ENCODE results near the gene DTNBP1. TPM values are rescaled to one million over a fixed set of nuclear protein-coding genes. Genes with fewer than 3 reads are reported as not detected.

The DTNBP1 gene
- total and polyA plus RNA-seq, 2 of the 4 experiments (the other 2 are of a cell fraction) = 4.8 to 18.7 TPM

GRCh38 chr6:15709651-15710269 is 46.9 kb upstream of the DTNBP1 start:
- Histone ChIP-seq H3K56ac (ENCODE audit: extremely low read depth, insufficient read depth, low read length) (no peak overlapping the region), H2AFZ (replicated peaks; ENCODE audit: low read length, poor library complexity) (no peak overlapping the region), H3K4ac (ENCODE audit: low read depth, low read length) (no peak overlapping the region), H3K23ac (ENCODE audit: low read depth, low read length) (no peak overlapping the region), H3K79me1 (ENCODE audit: low read depth in 1 of 2, low read length in 2 of 2) (no peaks in the 10 kb centered on the region), H3K4me1 (ENCODE audit: control insufficient read depth, insufficient read depth, low read length) (no peaks in the 10 kb centered on the region), H3K4me3 (ENCODE audit: insufficient read depth, low read depth, low read length) (no peak overlapping the region), H2BK15ac (ENCODE audit: low read depth, low read length) (no peak overlapping the region), H3K9me1 (ENCODE audit: insufficient read depth, low read length) (no peaks in the 10 kb centered on the region), H2AK9ac (replicated peaks; ENCODE audit: low read depth, low read length, poor library complexity) (no peak overlapping the region), H3K36me3 (ENCODE audit: control insufficient read depth, insufficient read depth, low read length) (no peaks in the 10 kb centered on the region), H2BK5ac (ENCODE audit: low read depth, low read length, poor library complexity, severe bottlenecking) (no peak overlapping the region), H3K27ac (ENCODE audit: insufficient read depth, low read length) (no peak overlapping the region), H4K5ac (ENCODE audit: low read depth, low read length) (no peak overlapping the region), H3K9ac (ENCODE audit: low read depth, low read length) (no peak overlapping the region), H3K9me3 (ENCODE audit: control insufficient read depth, insufficient read depth, low read length) (no peaks in the 10 kb centered on the region), H3K14ac (replicated peaks; ENCODE audit: low read depth, low read length) (no peak overlapping the region), H2AK5ac (ENCODE audit: low read depth, low read length) (no peak overlapping the region), H4K8ac (ENCODE audit: low read depth in 2 of 2, low read length in 2 of 2) (no peak overlapping the region), H2BK20ac (ENCODE audit: low read depth, low read length) (no peak overlapping the region), H4K91ac (ENCODE audit: insufficient read depth, low read depth, low read length) (no peak overlapping the region), H3K4me2 (ENCODE audit: low read depth, low read length) (no peak overlapping the region), H4K20me1 (ENCODE audit: insufficient read depth, low read length) (no peaks in the 10 kb centered on the region), H3K27me3 (ENCODE audit: control insufficient read depth, insufficient read depth, low read length) (peaks cover 16% of the 10 kb centered on the region), H3K18ac (ENCODE audit: low read depth, low read length) (no peak overlapping the region), H2BK120ac (ENCODE audit: low read depth, low read length) (no peak overlapping the region)
- CTCF ChIA-PET = no interaction called here
- no peak for TF ChIP-seq ELK1 (IDR thresholded peaks at IDR 0.05; ENCODE audit: borderline replicate concordance, low read depth, low read length)
- no peak for TF ChIP-seq RAD21 (IDR thresholded peaks at IDR 0.05; ENCODE audit: low read length)
- TF ChIP-seq SMC3 (IDR thresholded peaks at IDR 0.05; ENCODE audit: low read depth, low read length) = no peak
- TF ChIP-seq NFE2L2 (IDR thresholded peaks at IDR 0.05; ENCODE audit: low read depth, low read length) = no peak
- no peak for TF ChIP-seq RFX5 (IDR thresholded peaks at IDR 0.05; ENCODE audit: low read depth, low read length)
- TF ChIP-seq CEBPB (IDR thresholded peaks at IDR 0.05; ENCODE audit: low read depth, low read length) = no peak
- TF ChIP-seq USF2 (IDR thresholded peaks at IDR 0.05; ENCODE audit: low read depth, low read length) = no peak
- TF ChIP-seq FOS (IDR thresholded peaks at IDR 0.05; ENCODE audit: low read depth, low read length) = no peak
- no peak for TF ChIP-seq POLR2A (IDR thresholded peaks at IDR 0.05; ENCODE audit: low read depth, low read length)
- TF ChIP-seq CTCF (conservative IDR thresholded peaks at IDR 0.05; ENCODE audit: low read depth, low read length) = no peak
- no peak for TF ChIP-seq MXI1 (IDR thresholded peaks at IDR 0.05; ENCODE audit: borderline replicate concordance, low read depth, low read length)
- TF ChIP-seq BHLHE40 (IDR thresholded peaks at IDR 0.05; ENCODE audit: low read depth, low read length) = no peak
- no peak for TF ChIP-seq RCOR1 (IDR thresholded peaks at IDR 0.05; ENCODE audit: insufficient replicate concordance, low read length)
- TF ChIP-seq MAZ (IDR thresholded peaks at IDR 0.05; ENCODE audit: borderline replicate concordance, low read depth, low read length) = no peak
- no peak for TF ChIP-seq CHD1 (IDR thresholded peaks at IDR 0.05; ENCODE audit: low read depth, low read length)
- TF ChIP-seq MAFK (IDR thresholded peaks at IDR 0.05; ENCODE audit: low read depth, low read length) = no peak
- DNase-seq (no peak), ATAC-seq (ENCODE audit: low read depth) (no peak)
- BruUV-seq (replicated peaks) = no TSS peak
- no CpG with 5 or more reads among the region's 2 CpGs for WGBS, 2 experiments (ENCODE audit: extremely low coverage in 2 of 2, insufficient read length in 1 of 2)
- intact Hi-C loops (cut with micrococcal nuclease) = no loop called here
- POLR2A ChIA-PET (ENCODE audit: unreplicated experiment) = no interaction called here
- dilution Hi-C loops (cut with HindIII; ENCODE audit: low sequenced_read_pairs, unreplicated experiment) = no loop called here
- in situ Hi-C loops (cut with MboI; ENCODE audit: low sequenced_read_pairs) = no loop called here
